GM19238 (cell line): Measurements from ENCODE around the gene TDP1.
"Not testable (repeated sequence)": the region's sequence is repeated elsewhere in the genome, so short reads cannot be mapped to it uniquely, and the experiment has no call there.

Source experiments
- DNase-seq: peaks from one replicate; pipeline ENCODE4 v3.0.0; 2011; ENCODE audit warnings: low spot score; ENCODE audit not compliant: insufficient read length

Gene TDP1

DNA sequence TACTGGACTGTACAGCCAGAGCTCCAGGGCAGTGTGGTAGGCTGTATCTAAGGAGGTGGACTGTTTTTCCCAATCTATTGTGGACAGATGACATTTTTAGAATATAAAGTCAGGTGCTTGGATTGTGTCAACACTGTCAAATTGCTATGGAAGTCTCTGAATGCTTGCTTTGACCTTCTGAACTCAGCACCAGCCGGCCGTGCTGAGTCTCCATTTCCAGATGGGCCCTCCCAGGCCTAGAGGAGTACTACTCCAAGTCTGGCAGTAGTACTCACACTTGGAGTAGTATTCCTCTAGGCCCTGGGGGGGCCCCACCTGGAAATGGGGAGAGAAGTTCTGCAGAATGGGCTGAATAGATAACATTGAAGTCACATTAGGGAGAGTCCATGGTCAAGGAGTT lies 89.9 kb downstream of the TDP1 start:
- no peak for DNase-seq

GRCh38 chr14:90049390-90049789 lies 93.7 kb downstream of the TDP1 start:
- no peak for DNase-seq

DNA sequence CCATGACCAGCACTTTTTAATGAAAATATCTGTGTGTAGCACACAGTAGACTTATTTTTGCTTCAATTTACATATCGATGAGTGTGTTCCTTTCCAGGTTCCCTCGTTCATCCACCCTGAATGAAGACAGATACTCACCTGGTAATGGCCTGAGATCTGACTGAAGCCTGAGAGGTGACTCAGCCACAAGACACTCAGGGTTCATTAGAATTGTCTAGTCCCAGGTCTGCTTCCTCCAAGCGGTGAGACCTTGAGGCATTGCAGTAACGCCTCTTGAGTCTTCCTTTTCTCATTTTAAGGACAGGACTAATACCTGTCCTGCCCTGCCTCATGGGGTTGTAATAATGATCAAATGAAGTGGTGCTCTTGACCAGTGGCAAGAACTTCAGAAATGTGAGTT lies 94.5 kb downstream of the TDP1 start:
- DNase-seq = no peak

GRCh38 chr14:90053044-90053443 lies 97.3 kb downstream of the TDP1 start:
- no peak for DNase-seq

- DNase-seq = no peak
Observed at GRCh38 chr14:90054803-90055202, 99.1 kb downstream of the TDP1 start.

DNA sequence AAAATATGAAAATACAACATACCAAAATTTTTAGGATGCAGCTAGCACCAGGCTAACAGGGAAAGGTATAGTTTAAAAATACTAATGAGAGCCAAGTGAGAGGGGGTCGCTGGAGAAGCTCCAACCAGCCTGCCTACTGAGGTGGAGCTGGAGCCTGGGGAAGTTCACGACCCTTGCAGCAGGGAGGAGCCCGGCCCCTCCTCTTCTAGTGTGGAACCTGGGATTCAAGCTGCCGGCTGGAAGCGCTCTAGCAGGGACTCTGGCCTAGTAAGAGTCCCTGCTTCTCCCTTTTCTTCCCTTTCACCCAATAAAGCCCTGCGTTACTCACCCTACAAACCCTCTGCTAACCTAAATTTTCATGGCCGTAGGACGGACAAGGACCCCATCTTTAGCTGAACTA lies 101.1 kb downstream of the TDP1 start:
- DNase-seq = no peak

GRCh38 chr14:90058876-90059458 lies 103.2 kb downstream of the TDP1 start:
- DNase-seq = no peak

- DNase-seq = peak; percentile 52
Observed at GRCh38 chr14:90060312-90060964, 104.7 kb downstream of the TDP1 start.

DNA sequence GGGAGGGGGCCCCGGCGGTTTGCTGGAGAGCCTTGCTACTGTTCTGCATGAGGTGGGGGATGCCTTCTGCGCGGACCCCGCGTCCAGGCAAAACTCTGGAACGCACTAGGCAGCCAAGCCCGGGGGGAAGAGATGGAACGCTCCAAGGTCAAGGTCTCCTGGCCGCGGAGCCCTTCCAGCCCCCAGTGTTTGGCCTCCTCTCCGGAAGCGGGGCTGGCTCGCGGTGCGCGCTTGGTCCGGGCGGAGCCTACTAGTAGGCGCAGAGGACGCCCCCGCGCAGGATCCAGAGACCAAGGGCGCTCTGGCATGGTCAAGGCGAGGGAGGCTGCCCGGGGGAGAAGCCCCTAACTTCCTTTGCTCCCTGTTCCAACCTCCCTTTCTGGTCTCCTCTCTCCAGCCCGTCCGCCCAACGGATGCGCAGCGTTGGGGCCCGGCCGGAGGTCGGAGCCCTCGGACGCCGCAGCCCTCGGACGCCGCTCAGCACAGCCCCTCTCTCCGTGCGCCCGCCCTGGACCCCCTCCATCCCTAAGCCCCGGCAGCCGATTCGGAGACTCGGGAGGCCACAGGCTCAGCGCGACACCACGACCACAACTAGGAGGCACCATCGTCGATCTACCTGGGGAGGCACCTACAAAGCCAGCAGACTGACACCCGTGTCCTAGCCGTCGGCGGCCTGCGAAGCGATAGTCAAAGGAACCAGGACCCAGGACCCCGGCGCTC lies 105.4 kb downstream of the TDP1 start:
- DNase-seq = no peak

DNA sequence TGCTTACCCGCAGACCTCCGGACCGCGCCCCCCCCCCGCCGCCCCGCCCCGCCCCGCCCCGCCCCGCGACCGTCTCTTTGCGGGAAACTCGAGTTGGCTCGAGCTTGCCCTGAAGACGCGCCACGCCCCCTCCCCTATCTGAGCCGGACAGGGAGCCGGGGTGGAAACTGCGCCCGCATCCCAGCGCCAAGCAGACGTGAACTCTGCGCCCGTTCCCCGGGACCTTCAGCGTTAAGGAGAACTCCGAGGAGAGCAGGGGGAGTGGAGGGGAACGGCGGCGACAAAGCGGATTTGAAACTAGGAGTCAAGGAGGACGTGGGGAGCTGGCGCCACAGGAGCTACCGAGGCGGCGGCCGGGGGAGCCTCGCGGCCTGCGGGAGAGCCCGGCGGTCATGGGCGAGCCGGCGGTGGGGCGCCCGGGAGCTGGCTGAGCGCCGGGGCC lies 106.0 kb downstream of the TDP1 start, which contains the start of gene KCNK13:
KCNK13 (plus strand) TSS at position 310 of the 442 bp plus-strand sequence. CDS start 212 bp downstream, outside the sequence.
- no peak for DNase-seq

- no peak for DNase-seq
Observed at GRCh38 chr14:90062127-90062794, 106.5 kb downstream of the TDP1 start.

- DNase-seq = no peak
Observed at GRCh38 chr14:90062822-90063539, 107.3 kb downstream of the TDP1 start.

- DNase-seq = no peak
Observed at GRCh38 chr14:90072350-90072749, 116.6 kb downstream of the TDP1 start.

GRCh38 chr14:90079576-90079975 lies 123.8 kb downstream of the TDP1 start:
- no peak for DNase-seq

DNA sequence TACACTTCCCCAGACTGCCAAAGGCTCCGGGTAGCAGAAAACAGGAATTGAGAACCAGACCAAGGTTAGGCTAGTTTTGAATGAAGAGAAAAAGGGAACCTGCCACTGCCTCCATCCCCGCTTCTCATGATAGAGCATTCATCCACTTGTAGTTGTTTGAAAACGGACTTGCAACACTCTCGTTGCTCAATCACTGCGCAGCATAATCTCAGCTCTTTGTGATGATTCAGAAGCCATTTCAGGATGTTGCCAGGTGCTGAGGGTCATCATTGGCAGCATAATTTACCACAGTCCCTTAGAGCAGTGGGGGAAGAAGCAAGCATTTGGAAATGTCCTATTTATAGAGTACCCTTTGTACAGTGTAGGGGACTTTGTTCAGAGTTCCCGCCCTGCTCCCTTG lies 131.7 kb downstream of the TDP1 start:
- no peak for DNase-seq

DNA sequence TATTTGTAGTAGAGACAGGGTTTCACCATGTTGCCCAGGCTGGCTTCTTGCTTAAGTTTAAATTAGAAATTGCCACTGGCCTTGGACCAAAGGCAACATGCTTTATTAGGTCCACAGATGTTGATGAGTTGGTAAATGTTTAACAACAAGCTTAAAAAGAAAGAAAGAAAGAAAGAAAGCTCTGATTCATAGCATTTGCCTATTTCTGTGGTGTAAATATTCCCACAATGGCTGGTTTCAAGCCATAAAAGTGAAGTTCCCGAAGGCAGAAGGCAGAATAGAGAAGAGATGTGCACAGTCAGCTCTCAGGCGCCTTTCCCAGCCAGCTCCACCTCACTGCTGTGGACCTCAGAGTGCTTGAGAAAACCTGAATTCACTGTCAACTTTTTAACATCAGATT lies 132.4 kb downstream of the TDP1 start:
- no peak for DNase-seq

- DNase-seq = not testable (repeated sequence)
Observed at GRCh38 chr14:90089486-90089885, 133.8 kb downstream of the TDP1 start.

- DNase-seq = no peak
Observed at GRCh38 chr14:90091393-90091792, 135.7 kb downstream of the TDP1 start.

- no peak for DNase-seq
Observed at GRCh38 chr14:90093942-90094595, 138.3 kb downstream of the TDP1 start.
